GM18873 (cell line): Measurements from ENCODE around the gene LGALSL.
A peak's percentile ranks its signal among the peaks of the same experiment; 100 is the strongest.

Source experiments
- ATAC-seq: cut with Tn5 transposase; IDR thresholded peaks from one replicate; pipeline ENCODE4 v1.9.1; 2021; ENCODE audit warnings: mild to moderate bottlenecking, moderate library complexity, moderate number of reproducible peaks; ENCODE audit not compliant: unreplicated experiment, low FRiP score

Gene LGALSL

GRCh38 chr2:64453770-64454385 is at the start of gene LGALSL:
Gene LGALSL (plus strand): TSS chr2:64454162. CDS start chr2:64454546, 384 bp downstream.
- peak; percentile 42 for ATAC-seq

- no peak for ATAC-seq
Measured at GRCh38 chr2:64404743-64405142, 49.2 kb upstream of the LGALSL start.

- no peak for ATAC-seq
Measured at GRCh38 chr2:64405581-64406406, 48.2 kb upstream of the LGALSL start.

GRCh38 chr2:64406407-64406774 is 47.6 kb upstream of the LGALSL start:
- ATAC-seq, result no peak

GRCh38 chr2:64408031-64408430 is 45.9 kb upstream of the LGALSL start:
- no peak for ATAC-seq

- ATAC-seq, result no peak
Measured at GRCh38 chr2:64410671-64411070, 43.3 kb upstream of the LGALSL start.

GRCh38 chr2:64412671-64413070 is 41.3 kb upstream of the LGALSL start:
- ATAC-seq, result no peak

GRCh38 chr2:64414736-64415435 is 39.1 kb upstream of the LGALSL start:
- ATAC-seq, result no peak

- ATAC-seq, result no peak
Measured at GRCh38 chr2:64417624-64418023, 36.3 kb upstream of the LGALSL start.

GRCh38 chr2:64419596-64420165 is 34.3 kb upstream of the LGALSL start:
- no peak for ATAC-seq

- ATAC-seq, result no peak
Measured at GRCh38 chr2:64420677-64421076, 33.3 kb upstream of the LGALSL start.

- ATAC-seq, result no peak
Measured at GRCh38 chr2:64421201-64421600, 32.8 kb upstream of the LGALSL start.

- ATAC-seq, result no peak
Measured at GRCh38 chr2:64422466-64422865, 31.5 kb upstream of the LGALSL start.

GRCh38 chr2:64423303-64423702 is 30.7 kb upstream of the LGALSL start:
- no peak for ATAC-seq

GRCh38 chr2:64424416-64424987 is 29.5 kb upstream of the LGALSL start:
- no peak for ATAC-seq

GRCh38 chr2:64426183-64426952 is 27.6 kb upstream of the LGALSL start:
- no peak for ATAC-seq

- ATAC-seq, result no peak
Measured at GRCh38 chr2:64434039-64434657, 19.8 kb upstream of the LGALSL start.

GRCh38 chr2:64437883-64438282 is 16.1 kb upstream of the LGALSL start:
- no peak for ATAC-seq

GRCh38 chr2:64439194-64439593 is 14.8 kb upstream of the LGALSL start:
- ATAC-seq, result no peak

GRCh38 chr2:64440843-64441242 is 13.1 kb upstream of the LGALSL start:
- no peak for ATAC-seq
